RKO (cell line): ENCODE results near the gene CXXC5.
A peak's percentile ranks its signal among the peaks of the same experiment; 100 is the strongest.

Source experiments
- DNase-seq: peaks from one replicate; pipeline ENCODE4 v3.0.0-alpha.2; 2016; ENCODE audit warnings: low spot score

Gene CXXC5

DNA sequence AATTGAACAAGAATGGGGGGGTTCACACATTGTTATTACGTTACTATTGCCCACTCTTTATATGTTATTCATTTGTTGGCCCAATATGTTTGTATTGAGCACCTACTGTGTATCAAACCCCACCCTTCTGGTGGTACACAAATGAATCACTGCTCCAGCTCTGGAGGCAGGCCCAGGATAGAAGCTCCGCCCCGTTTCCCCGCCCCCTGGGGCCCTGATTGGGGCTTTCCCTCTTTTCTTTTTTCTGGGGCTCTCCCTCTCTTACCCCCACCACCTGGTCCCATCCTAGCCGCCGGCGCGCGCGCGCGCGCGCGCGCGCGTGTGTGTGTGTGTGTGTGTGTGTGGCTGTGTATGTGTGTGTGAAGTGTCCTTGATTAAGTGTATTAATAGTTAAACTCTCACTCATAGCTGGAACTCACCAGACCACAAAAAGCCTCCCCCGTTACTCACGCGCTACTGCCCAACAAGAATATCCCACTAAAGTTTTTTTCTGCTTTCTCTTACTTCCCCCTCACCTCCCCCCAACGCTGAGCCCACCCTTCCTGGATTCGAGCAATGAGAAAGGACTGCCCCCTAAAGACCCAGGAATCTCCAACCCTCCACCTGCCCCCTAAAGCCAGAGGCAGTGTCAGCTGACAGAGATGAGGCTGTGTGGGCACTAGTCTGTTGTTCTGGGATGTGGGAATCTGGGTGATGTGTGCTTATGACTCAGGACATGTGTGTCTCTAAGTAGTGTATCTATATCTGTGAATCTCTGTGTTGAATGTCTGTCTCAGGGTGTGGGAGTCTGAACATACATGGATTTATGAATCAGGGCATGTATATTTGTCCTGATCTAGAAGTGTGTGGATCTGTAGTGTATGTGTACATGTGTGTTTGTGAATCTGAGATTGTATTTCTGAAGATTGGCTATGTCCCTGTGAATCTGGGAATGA lies 4.0 kb downstream of the CXXC5 start:
- peak; percentile 65 for DNase-seq

DNA sequence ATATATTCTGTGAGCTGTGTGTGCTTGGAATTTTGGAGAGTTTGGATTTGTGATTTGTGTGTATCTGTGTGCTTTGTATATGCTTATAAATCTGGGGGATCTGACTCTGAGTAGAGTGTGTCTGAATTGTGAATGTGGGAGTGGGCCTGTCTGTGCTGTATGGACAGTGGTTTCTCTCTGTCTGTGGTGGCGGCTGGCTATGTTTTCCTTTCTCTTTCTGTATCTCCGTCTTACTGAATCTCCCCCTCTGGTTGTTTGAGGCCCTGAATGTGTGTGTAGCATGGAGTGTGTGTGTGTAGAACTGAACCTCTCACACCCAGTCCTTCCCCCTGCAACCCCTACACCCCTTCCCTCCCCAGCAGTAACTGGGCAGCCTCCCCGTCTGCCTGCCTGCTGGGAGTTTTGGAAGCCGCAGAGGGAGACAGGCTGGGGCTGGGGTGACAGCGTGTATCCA lies 4.7 kb downstream of the CXXC5 start:
- no peak for DNase-seq

DNA sequence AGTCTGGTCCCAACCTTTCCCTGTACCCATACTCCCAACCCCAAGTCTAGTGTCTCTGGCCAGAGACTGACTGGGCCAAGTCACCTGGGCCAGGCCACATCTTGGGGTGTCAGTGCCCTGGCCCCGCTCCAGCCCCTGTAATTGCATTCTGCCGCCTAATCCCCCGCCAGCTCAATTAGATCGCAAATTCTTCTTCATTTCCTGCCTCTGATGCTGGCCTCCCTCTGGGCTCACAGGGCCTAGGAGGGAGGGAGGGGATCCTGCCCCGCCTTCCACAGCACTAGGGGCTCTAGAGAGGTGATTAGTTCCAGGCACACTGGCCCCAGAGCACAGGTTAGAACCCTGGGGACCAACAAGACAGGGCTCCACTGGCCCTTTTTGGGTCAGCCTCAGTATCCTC lies 5.5 kb downstream of the CXXC5 start:
- no peak for DNase-seq

DNA sequence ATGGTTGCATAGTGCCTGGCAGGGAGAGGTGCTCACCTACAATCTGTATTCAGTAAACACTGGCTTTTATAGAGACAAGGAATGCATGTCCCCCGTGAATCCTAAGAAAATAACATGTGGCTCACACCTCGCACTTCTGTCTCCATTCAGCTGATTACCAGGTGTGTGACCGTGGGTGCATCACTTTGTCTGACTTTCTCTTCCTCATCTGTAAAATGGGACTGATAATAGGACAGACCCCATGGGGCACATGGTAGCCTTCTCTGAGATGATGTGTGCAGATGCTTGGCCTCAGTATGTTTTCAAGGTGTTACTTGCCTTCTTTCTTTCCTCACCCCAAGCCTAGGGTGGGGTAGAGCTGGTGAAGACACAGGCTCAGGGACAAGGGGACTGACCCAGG lies 6.3 kb downstream of the CXXC5 start:
- DNase-seq, result no peak

DNA sequence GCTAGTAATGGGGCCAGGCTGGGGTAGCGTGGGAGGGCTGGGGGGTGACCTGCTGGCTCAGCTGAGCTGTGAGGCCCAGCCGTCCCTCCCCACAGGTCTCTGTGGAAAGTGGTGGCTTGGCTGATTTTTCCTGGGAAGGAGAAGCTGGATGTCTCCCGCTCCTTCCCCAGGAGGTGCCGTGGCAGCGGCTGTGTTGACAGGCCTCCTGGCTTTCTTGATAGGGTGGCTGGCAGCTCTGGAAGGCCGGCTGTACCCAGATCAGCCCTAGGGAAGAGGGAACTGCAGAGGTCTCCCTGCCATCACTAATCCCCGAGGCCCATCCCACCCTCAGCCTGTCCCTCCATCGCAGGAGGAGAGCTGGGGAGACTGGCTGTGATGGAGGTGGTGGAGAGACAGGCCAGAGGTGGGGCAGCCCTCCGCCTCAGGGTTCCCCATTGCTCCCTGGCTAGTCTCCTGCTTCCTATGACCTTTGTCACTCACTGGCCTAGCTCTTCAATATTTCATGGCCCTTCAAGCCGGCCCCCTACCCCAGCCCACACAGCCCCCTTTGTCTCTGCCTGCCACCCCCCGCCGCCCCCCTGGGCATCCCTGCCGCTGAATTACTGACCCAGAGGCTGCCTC lies 6.8 kb downstream of the CXXC5 start:
- DNase-seq, result no peak

DNA sequence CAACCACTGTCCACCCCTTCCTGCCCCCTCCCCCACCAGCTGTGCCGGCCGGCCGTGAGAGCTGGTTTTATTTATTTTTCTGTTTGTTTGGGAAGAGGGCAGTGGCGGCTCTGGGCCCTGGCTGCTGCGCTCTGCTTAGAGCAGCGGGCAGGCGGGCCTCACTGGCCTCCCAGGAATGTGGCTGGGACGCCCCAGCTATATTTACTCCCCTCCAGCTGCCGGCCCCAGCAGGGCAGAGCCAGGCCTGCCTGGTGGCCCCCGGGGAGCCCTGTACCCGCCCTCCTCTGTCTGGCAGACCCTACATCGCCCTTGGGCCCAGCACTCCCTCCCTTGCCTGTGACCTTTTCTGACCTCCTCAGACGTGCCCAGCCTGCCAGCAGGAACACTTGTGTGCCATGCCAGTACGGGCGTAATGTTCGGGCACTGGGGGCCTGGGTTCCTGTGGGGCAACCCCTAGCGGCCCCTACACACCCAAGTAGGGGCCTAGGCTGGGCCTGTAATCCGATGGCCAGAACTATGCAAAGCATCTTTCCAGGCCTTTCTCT lies 7.7 kb downstream of the CXXC5 start:
- no peak for DNase-seq

DNA sequence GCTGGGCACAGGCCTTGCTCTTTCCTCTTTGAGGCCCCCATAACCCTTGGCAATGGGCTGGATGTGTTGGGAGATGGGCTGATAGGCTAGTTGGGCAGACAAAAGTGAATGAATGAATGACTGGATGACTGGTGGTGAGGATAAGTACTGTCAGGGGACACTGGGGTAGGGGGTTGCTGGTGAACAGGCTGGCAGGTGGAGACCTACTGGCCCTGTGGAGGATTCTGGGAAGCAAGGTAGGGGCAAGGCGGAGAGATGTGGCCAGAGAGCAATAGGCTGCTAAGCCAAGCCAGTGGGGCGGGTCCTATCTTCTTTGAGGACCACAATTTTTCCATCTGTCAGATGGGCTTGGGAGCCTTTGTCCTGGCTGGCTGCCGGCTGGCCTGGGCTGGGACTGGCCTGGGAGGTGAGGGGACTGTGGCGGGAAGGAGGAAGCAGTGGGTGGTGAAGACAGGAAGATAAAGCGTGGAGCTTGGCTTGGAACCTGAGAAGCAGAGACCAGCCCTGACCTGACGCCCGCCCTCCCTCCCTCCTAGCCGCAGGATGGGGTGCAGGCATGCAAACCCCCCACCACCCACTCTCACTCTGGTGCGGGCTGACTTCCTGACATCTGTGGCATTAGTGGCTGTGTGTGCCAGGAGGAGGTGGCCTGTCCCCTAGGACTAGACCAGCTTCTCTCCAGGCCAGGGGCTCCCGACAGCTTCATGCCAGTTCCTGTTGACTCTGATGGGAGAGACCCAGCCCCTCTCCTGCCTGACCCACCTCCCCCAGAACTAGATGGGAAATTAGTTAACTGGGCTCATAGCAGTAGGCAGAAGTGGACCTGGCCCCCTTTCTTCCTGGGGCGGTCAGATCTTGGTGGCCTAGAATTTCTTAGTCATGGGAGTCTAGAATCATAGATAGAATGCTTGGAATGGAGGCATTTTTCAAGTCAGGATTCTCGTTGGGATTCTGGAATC lies 9.5 kb downstream of the CXXC5 start:
- DNase-seq, result no peak

DNA sequence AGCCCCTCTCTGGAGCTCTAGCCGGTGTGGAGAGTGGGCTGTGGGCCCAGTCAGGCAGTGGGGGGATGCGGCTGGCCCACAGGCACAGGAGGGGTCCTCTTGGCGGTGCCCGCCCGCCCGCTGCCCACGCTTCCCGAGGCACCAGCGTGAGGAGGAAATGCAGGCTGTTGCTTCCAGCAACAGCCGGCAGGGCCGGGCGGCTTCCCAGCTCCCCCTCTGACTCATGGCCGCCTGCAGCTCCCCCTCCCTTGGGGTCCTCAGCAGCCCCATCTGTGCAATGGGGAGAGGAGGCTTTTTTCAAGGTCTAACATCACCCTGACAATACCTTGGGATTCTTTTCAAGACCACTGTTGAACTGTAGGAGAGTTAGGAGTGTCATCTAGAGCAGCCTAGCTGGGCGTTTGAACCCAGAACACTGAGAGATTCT lies 10.4 kb downstream of the CXXC5 start:
- no peak for DNase-seq

DNA sequence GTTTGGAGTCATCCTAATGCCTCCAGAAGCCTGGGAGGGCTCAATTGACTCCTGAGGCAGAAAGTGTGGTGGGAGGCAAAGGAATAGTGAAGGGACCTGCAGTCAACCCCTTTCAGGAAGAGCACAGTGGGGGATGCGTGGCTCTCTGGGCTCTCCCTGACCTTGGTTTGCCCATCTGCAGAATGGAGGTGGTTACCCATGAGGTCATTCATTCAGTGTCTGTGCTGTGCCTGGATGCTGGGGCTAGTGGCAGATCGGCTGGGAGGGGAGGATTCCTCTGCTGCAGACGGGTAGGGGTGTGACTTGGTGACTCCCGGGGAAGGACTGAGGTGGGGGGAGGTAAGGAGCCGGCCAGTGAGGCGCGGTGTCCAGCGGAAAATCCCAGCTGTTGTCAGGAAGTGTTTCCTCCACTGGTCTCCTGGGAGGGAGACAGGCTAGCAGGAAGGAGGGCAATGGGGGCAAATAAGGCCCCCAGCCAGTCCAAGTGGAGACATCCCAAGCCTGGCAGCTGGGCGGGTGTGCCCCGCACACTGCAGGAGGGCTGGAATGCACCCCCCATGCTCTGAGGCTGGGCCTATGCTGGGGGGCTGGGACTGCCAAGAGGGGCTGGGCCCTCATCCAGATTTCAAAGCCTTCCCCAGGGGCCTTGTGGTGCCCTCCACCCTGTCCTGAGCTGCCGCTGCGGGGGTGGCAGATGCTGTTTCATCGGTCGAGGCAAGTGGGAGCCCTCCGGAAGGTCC lies 10.9 kb downstream of the CXXC5 start:
- DNase-seq, result no peak

DNA sequence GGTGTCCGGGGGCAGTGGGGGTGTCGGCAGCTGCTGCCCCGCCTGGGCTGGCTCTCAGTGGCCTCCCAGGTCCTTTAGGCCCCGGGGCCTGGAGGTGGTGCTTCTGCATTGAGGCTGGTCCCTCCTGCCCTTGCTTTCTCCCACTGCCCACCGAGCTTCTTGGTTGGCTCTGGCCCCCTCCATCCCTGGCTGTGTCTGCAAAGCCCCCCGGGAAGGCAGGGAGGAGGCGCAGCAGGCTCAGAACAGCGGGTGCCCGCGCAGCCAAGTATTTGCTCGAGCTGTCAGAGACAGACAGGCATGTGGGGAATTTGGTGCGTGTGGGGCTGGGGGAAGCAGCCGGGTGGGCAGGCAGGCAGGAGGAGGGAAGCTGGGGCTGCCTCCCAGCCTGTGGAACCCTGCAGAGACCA lies 11.5 kb downstream of the CXXC5 start:
- DNase-seq, result no peak

DNA sequence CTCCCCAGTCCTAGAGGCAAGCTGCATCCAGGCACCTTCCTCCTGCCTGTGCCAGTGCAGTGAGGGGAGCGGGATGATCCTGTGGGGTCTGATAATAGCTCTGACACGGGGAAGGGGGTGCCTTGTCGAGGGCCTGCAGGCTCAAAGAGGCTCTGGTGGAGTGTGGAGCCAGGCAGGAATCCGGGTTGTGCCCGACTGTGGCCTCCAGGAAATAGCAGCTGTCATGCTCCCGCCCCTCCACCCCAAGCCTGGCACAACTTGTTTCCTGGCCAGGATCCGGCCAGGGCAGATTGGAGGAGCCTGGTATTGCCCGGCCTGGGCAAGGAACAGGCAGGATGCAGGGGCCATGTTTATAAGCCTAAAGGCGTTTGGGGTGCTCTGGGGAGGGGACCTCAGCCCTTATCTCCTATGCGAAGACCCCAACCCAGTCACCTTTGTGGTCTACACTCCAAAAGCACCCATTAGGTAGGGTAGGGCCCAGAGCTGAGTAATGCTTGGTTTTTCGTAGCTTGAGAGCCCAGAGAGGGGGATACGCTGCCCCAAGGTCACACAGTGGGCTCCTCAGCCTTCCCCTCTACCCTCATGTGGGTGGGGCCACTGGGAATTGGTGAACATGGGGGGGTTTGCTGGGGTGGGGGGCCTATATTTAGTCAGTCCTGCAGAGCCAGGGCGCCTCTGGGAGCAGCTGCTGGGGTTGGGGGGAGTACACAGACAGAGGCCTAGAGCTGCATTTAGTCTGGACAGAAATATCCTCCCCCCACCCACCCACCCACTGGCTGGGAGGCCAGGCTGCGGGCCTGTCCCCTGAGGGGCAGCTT lies 12.2 kb downstream of the CXXC5 start:
- no peak for DNase-seq

DNA sequence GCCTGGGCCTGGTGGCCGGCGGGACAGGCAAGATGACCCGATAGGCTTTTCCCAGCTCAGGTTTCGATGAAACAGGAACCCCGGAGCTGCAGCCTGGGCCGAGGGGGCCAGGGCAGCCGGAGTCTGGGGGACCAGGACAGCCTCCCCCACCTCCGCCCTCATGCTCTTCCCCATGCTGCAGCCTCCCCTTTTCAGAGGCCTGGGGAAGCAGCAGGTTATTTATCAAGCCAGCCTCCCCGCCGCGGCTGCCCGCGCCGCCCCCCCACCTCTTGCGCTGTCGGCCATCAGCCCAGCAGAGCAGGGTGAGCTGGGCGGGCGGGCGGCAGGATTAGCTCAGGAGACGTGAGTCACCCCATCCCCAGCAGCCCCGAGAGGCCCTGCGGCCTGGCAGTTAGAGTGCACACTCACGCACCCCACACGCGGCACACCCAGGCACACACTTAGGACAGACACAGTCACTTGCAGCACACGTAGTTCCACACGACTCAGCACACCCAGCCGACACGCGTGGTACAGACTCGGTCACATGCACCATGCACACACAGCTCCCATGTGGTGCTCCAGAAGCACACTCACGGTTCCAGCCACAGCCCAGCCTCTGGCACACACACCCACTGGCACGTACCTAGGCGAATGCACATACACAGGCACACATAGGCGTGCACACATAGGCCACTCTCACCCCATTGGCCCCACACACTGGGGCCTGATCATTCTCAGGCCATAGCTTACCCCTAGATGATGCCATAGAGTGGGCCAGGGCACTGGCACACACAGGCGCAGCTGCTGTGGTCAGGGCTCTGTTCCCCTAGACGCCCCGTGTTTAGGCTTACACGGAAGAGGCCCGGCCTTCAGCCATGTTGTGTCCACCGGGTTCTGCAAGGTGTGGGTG lies 13.0 kb downstream of the CXXC5 start:
- peak; percentile 34 for DNase-seq

DNA sequence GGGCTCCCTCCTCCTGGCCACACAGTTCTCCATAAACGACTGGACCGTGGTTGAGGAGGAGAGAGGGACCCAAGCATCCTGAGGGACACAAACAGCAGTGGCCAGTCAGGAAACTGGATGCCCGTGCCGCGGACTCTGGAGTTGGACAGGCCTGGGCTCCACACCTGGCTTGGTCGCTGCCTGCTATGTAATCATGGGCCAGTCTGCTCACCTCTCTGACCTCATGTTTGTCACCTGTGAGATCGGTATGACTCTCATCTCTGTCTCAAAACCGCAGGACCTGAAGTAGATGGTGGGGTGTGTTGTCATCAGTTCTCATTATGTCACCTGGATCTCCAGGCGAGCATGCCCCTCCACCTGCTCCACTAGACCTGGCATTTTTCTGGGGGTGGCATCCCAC lies 14.5 kb downstream of the CXXC5 start:
- DNase-seq, result no peak

DNA sequence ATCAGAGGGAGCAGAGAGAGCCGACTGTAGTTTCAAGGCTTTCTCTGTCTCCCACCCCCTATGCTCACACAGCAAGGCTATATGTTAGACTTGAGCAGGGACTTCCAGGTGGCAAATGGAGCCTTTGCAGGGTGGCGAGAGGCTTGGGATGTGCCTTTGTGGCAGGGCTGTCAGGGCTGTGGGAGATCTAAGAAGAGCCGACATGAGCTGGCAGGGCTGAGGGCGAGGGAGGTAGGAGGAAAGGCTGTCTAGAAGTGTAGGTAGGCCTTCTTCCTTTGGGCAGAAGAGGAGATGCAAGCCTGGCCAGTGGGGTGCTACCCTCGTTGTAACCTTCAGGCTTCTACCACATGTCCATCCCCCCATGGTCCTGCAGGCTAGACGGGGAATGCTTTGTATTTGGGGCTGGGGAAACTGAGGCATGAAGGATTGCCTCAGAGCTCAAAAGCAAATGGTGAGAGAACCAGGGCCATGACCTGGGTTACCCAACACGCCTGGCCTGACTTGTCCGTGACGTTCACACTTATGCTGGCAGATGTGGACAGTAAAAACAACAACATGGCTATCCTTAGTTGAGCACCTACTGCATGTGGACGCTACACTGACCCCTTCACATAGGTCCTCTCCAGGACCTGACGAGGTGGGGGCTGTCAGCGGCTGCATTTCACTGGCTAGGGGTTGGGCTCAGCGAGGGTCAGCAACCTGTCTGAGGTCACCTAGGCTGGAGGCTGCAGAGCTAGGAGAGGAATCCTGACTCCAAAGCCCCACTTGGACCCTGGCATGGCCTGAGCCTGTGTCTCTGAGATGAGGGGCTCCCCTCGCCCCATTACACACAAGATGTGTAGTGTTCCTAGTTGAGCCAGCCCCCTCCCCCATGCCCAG lies 15.3 kb downstream of the CXXC5 start:
- DNase-seq, result no peak

DNA sequence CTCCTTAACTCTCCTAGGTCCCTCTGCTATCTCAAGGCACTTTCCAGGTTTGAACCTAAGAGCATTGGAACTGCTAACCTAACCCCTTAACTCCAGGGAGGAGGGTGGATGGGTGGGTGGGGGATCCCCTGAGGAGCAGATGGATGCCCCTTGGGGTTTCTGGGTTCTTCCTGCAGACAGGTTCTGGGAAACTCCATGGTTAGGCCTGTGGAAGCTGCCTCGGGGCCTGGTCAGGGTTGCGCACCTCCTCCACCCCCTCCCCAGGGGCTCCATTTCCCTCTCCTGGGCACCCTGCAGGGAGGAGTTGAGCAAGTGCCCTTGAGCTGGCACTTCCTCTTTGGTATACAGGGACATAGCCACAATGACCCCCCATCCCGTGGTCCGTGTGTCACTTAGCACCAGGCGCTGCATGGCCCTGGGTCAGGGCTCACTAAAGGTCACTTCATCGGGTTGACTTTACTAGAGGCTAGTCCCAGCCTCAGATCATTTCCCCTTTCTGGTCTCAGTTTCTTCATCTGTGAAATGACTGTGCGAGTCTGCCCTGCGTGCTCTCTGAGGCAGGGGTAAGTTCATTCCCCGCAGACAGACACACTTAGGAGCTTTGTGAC lies 16.0 kb downstream of the CXXC5 start:
- no peak for DNase-seq

DNA sequence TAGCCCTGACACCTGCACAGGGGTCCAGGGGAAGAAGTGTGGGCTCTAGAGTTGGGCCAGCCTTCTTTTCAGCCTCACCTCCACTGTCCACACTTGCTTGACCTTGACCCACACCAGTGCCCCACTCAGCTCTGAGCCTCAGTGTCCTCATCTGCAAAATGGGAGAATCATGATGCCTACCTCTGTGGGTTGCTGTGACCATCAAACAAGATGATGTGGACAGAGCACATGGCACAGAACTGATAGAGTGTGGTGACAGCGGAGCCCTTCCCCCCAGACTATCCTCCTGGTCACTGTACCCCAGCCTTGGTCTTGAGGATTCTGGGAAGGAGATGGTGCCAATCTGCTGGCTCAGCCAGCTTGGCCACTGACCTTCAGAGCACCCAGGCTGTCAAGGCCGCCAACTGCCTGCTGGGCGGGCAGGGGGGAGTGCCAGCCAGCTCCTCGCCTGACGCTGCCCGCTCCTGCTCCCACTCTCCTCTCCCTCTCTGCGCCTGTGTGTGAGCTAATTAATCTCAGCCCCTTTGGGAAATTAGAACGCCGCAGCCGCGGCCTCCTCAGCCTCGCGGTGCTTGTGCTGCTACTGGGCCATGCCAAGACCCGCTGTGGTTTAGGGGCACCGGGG lies 16.7 kb downstream of the CXXC5 start:
- no peak for DNase-seq

DNA sequence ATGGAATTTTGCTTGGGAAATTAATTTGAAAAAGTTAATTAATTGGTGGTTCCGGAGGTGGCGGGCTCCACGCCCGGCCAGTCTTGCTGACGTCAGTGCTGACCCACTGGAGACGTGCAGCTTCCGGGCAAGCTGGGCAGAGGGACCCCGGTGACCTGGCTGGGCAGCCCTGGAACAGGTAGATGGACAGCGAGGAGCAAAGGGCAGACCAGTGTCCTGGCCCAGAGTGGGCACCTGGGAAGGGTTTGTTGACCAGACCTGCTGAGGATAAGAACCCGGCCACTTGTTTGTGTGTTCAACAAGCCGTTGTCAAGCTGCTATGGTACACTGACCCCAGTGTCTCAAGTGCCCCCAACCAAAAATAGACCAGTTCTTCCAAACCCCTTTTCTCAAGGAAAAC lies 17.5 kb downstream of the CXXC5 start:
- DNase-seq, result no peak
